SU-DHL-6 (cell line): ENCODE data around the gene ARHGEF18.

ENCODE experiments used
- CTCF ChIP-seq: fragments of 200-600 bp; sonication (generic); IDR thresholded peaks from one replicate; pipeline ENCODE4 v1.5.1; 2017; ENCODE audit warnings: antibody characterized with exemption, mild to moderate bottlenecking, low read length, moderate library complexity; ENCODE audit not compliant: insufficient read depth, poor library complexity, severe bottlenecking
- EZH2phosphoT487 ChIP-seq: fragments of 200-600 bp; sonication (generic), shearing (Covaris generic); conservative IDR thresholded peaks from 2 replicates; pipeline ENCODE4 v1.6.1; 2018; ENCODE audit warnings: mild to moderate bottlenecking, antibody characterized with exemption, low read length, moderate library complexity, mixed read lengths

GRCh38 chr19:7395360-7396066 lies 46.8 kb downstream of the ARHGEF18 start:
- TF ChIP-seq CTCF = no peak
- TF ChIP-seq EZH2phosphoT487 = no peak
